NCI-H1105 treated with DMSO at 0.1 percent for 48 hours (cell line): ENCODE data around the gene DDHD1.
"Not testable (repeated sequence)": the region's sequence is repeated elsewhere in the genome, so short reads cannot be mapped to it uniquely, and the experiment has no call there.

Source experiments
- DNase-seq: peaks from one replicate; lab custom pipeline; 2025; lab: John Stamatoyannopoulos, UW

Gene DDHD1

GRCh38 chr14:53152184-53152886 is 788 bp downstream of the DDHD1 start:
- peak; percentile 39 for DNase-seq

DNA sequence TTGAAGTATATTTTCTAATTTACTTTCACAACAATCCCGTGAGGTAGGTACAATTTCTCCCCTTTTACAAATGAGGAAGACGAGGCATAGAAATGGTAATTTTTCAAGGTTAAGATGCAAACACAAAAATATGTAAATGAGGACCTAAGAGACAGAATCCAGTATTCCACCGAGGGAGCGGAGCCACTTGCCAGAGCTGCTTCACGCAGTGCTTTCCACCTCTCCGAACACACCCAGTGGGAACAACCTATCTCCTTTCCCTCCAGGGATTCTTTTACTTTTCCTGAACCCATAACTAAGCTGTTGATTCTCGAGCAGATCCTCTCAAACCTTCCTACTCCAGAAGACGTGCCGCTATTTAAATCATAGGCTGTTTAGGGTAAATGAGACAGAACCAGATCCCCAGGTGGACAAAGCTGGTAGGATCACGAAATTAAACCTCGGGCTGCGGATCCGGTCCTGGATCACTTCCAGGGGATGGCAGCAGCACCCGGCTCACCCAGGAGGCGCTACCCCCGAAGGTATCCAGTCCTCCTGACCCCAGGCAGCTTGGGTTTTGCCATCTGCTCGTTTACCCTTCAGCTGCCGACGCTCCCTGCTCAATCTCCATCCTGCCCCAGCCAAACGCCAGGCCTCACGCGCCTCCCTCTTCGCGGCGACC is 1.5 kb downstream of the DDHD1 start:
- peak; percentile 74 for DNase-seq

DNA sequence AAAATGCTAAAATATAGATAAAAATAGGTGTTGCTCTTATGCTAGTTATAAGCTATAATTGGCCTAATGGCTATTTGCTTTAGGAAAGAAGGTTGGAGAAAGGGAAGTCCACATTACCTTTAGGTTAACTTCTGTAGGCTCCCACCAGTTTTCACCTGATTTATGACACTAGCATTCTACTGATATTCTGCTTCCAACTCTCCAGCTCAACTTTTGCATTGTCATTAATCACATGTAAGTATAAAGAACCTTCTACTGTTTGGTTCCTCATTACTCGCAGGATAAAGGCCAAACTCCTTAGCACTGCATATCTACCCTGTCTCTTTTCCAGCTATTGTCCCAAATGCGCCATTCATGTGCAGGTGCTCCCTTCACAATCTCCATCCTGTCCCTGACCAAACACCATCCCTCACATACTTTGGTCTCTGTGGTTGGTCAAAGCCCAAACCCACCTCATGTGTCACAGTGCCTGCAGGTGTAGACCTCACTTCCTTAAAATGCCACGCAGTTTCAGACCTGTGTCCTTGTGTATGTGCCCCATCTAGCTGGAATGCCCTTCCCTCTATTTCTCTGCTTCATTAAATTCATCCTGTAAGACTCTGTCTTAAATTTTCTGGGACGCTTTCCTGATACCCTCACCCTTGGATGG is 3.3 kb downstream of the DDHD1 start:
- DNase-seq = no peak

- DNase-seq = no peak
Observed at GRCh38 chr14:53148671-53149070, 4.5 kb downstream of the DDHD1 start.

- no peak for DNase-seq
Observed at GRCh38 chr14:53147893-53148292, 5.2 kb downstream of the DDHD1 start.

DNA sequence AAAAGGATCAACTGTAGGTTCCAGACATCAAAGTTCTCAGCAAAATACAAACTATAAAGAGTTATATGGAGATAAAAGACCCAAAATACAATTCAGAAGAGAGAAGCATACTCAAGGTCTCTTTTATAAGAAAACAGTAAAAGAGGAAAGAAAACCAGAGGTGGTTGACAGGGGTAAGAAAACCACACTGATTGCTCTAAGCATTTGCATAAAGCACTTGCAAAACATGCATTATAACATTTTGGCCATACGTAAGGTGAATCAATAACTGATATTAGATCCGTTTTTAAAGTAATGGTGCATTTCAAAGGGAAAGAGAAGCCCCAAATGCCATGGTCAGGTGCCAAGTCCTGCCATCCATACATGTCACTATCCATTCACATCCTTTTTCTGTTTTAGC is 5.9 kb downstream of the DDHD1 start:
- no peak for DNase-seq

- no peak for DNase-seq
Observed at GRCh38 chr14:53146739-53147138, 6.4 kb downstream of the DDHD1 start.

GRCh38 chr14:53144244-53144643 is 8.9 kb downstream of the DDHD1 start:
- DNase-seq = no peak

DNA sequence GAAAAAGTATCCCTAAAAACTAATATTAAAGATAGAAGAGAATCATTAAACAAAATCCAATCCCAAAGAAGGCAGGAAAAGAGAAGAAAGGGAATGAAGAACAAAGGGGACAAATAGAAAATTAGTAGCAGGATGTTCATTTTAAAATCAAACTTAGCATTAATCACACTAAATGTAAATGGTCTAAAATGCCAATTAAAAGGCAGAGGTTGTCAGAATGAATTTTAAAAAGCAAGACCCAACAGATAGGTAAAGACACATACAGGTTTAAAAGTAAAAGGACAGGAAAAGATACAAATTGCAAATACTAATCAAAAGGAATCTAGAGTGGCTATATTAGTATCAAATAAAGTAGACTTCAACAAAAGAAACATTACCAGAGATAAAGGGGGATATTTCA is 12.5 kb downstream of the DDHD1 start:
- DNase-seq = no peak

- no peak for DNase-seq
Observed at GRCh38 chr14:53137568-53138203, 15.4 kb downstream of the DDHD1 start.

- DNase-seq = not testable (repeated sequence)
Observed at GRCh38 chr14:53130491-53130890, 22.6 kb downstream of the DDHD1 start.

DNA sequence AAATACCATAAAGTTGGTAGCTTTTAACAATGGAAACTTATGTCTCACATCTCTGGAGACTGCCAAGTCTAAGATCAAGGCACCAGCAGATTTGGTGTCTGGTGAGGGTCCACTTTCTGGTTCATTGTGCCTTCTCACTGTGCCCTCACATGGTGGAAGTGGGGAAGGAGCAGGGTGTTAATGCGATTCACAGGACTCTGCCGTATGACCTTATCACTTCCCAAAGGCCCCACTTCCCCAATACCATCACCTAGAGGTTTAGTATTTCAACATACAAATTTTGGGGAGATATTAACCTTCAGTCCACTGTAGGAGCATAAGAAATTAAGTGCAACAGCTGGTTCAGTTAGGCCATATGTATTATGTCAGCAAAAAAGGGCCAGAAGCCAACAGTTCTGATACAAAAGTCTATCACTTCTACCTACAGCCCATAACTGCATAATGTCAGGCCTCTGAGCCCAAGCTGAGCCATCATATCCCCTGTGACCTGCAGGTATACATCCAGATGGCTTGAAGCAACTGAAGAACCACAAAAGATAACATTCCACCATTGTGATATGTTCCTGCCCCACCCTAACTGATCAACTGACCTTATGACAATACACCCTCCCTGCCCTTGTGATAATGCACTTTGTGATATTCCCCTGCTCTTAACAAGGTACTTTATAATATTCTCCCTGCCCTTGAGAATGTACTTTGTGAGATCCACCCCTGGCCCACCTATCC is 24.7 kb downstream of the DDHD1 start:
- no peak for DNase-seq

DNA sequence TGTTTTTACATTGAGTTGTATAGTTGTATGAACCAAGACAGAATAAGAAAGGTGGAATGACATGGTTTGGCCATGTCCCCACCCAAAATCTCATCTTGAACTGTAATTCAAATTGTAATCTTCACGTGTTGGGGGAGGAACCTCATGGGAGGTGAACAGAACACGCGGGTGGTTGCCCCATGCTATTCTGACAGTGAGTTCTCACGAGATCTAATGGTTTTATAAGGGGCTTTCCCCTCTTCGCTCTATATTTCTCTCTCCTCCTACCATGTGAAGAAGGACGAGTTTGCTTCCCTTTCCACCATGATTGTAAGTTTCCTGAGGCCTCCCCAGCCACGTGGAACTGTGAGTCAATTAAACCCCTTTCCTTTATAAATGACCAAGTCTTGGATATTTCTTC is 25.3 kb downstream of the DDHD1 start:
- no peak for DNase-seq

- DNase-seq = no peak
Observed at GRCh38 chr14:53127151-53127550, 26.0 kb downstream of the DDHD1 start.

GRCh38 chr14:53126731-53127130 is 26.4 kb downstream of the DDHD1 start:
- DNase-seq = no peak

DNA sequence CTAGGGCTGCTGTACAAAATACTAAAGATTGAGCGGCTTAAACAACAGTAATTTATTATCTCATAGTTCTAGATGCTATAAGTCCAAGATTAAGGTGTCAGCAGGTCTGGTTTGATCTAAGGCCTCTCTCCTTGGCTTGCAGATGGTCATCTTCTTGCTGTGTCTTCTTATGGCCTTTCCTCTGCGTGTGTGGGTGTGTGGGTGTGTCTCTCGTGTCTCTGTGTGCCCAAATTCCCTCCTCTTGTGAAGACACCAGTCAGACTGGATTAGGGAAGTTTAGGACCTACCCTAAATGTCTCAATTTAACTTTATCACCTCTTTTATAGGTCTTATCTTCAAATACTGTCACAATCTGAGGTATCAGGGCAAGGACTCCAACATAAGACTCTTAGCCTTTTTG is 28.3 kb downstream of the DDHD1 start:
- no peak for DNase-seq

GRCh38 chr14:53121419-53121818 is 31.7 kb downstream of the DDHD1 start:
- not testable (repeated sequence) for DNase-seq

GRCh38 chr14:53117479-53117878 is 35.6 kb downstream of the DDHD1 start:
- not testable (repeated sequence) for DNase-seq

GRCh38 chr14:53113989-53114388 is 39.1 kb downstream of the DDHD1 start:
- DNase-seq = no peak

DNA sequence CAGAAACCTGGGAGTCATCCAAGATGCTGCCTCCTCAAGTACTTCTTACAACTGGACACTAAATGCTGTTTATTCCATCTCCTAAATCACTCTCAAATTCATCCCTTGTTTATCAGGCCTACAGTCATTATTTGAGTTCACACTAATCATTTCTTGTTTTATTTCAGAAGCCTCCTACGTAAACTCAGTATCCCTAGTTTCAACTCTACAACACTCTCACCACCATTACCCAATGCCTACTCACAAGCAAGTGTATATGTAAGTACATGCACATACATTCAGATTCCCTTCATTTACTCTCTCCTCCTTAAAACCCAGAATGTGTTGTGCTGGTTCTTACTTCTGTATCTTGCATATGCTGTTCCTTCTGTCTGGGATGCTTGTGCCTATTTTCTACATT is 43.0 kb downstream of the DDHD1 start:
- DNase-seq = no peak

- DNase-seq = no peak
Observed at GRCh38 chr14:53109105-53110041, 43.8 kb downstream of the DDHD1 start.
